HCT116 (cell line): ENCODE results near the gene BMPER.

Experiments
- CEBPB ChIP-seq: IDR thresholded peaks from 2 replicates; pipeline ENCODE4 v1.6.1; 2012; ENCODE audit warnings: low read depth
- ELF1 ChIP-seq: IDR thresholded peaks from 2 replicates; pipeline ENCODE4 v1.6.1; 2012; ENCODE audit warnings: low read depth, borderline replicate concordance
- EZH2 ChIP-seq: fragments of 200-600 bp; sonication (generic); IDR thresholded peaks from 2 replicates; pipeline ENCODE4 v1.6.1; 2017; ENCODE audit warnings: antibody characterized with exemption, mixed run types
- EZH2phosphoT487 ChIP-seq: fragments of 200-600 bp; IDR thresholded peaks from 2 replicates; pipeline ENCODE4 v1.6.1; 2018; ENCODE audit warnings: antibody characterized with exemption, borderline replicate concordance
- FOSL1 ChIP-seq: IDR thresholded peaks from 2 replicates; pipeline ENCODE4 v1.6.1; 2012; ENCODE audit warnings: low read depth
- POLR2A ChIP-seq: IDR thresholded peaks from 2 replicates; pipeline ENCODE4 v1.7.0; 2011; ENCODE audit warnings: borderline replicate concordance; ENCODE audit not compliant: insufficient read depth, insufficient read length; ENCODE audit errors: extremely low read depth
- POLR2AphosphoS5 ChIP-seq: IDR thresholded peaks from 2 replicates; pipeline ENCODE4 v1.6.1; 2011; ENCODE audit warnings: mild to moderate bottlenecking, low read depth, low read length, moderate library complexity
- TCF7L2 ChIP-seq: IDR thresholded peaks from 2 replicates; pipeline ENCODE4 v1.7.0; 2011; ENCODE audit warnings: borderline replicate concordance, inconsistent platforms; ENCODE audit not compliant: insufficient read depth, insufficient read length; ENCODE audit errors: extremely low read depth
- TF ChIP-seq, protein P1 (sequence below), 3 experiments: fragments of 200-600 bp in 1 of 3; sonication (generic) in 1 of 3; IDR thresholded peaks in 2 of 3; conservative IDR thresholded peaks in 1 of 3; 2 replicates each; pipeline ENCODE4 v1.5.1; 2012 to 2017; ENCODE audit warnings: low read depth in 2 of 3, low read length in 2 of 3, antibody characterized with exemption in 1 of 3, borderline replicate concordance in 1 of 3, control low read depth in 1 of 3, mild to moderate bottlenecking in 1 of 3, mixed read lengths in 1 of 3, mixed run types in 1 of 3, moderate library complexity in 1 of 3; ENCODE audit not compliant: insufficient read depth in 1 of 3
- TF ChIP-seq, protein P2 (sequence below): IDR thresholded peaks from 2 replicates; pipeline ENCODE4 v1.6.1; 2012

DNA sequence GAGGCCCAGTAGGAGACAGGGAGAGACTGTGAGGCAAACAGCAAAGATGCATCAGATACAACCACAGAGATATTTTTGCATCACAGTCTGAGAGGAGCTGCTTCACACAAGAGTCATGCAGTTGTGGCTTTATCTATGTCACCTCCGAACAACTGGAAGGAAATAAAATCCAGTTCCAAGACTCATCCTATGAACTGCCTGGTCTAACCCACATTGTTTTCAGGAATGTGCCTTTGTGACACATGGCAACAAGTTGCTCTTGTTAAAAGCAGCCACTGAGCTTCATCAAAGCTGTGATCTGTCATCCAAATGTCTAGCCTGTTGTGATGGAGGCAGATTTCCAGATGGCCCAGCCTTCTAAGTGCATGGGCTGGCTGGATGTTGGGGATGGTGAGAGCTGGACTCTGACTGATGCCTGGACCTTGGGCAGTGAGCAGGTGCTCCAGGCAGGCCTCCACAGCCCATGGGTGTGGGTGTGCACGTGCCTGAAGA, 255.0 kb downstream of the BMPER start:
- TF ChIP-seq, protein P1, sequence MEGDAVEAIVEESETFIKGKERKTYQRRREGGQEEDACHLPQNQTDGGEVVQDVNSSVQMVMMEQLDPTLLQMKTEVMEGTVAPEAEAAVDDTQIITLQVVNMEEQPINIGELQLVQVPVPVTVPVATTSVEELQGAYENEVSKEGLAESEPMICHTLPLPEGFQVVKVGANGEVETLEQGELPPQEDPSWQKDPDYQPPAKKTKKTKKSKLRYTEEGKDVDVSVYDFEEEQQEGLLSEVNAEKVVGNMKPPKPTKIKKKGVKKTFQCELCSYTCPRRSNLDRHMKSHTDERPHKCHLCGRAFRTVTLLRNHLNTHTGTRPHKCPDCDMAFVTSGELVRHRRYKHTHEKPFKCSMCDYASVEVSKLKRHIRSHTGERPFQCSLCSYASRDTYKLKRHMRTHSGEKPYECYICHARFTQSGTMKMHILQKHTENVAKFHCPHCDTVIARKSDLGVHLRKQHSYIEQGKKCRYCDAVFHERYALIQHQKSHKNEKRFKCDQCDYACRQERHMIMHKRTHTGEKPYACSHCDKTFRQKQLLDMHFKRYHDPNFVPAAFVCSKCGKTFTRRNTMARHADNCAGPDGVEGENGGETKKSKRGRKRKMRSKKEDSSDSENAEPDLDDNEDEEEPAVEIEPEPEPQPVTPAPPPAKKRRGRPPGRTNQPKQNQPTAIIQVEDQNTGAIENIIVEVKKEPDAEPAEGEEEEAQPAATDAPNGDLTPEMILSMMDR (IDR thresholded peaks at IDR 0.05 in 2 of 3, conservative IDR thresholded peaks at IDR 0.05 in 1 of 3; ENCODE audit: borderline replicate concordance in 1 of 3, insufficient read depth in 1 of 3, low read depth in 2 of 3, low read length in 2 of 3): no peak
- no peak for TF ChIP-seq EZH2phosphoT487
- TF ChIP-seq ELF1: no peak
- no peak for TF ChIP-seq CEBPB
- TF ChIP-seq POLR2AphosphoS5: no peak
- TF ChIP-seq FOSL1: no peak
- TF ChIP-seq, protein P2, sequence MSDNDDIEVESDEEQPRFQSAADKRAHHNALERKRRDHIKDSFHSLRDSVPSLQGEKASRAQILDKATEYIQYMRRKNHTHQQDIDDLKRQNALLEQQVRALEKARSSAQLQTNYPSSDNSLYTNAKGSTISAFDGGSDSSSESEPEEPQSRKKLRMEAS: no peak
- TF ChIP-seq POLR2A: no peak
- no peak for TF ChIP-seq TCF7L2
- TF ChIP-seq EZH2: no peak
